ENCODE data around the gene SYT15. TPM values are rescaled to one million over a fixed set of nuclear protein-coding genes. Genes with fewer than 3 reads are reported as not detected.

SYT15 gene
- total RNA-seq, 1 donor from 2014 or later = 1.4 TPM

GRCh38 chr10:46534828-46535524, 44.0 kb upstream of the SYT15 start:
- no peak overlapping the region for H2AFZ ChIP-seq (ENCODE audit: low read depth, low read length)
- H3K4me1 Mint-ChIP-seq (ENCODE audit: low read depth, unreplicated experiment) = peaks cover 2% of the 10 kb centered on the region
- no peak for FAIRE-seq

GRCh38 chr10:46536171-46536570, 42.8 kb upstream of the SYT15 start:
- Histone ChIP-seq H3K27me3 (ENCODE audit: insufficient read depth, low read length) (peaks cover 25% of the 10 kb centered on the region), H4K20me1 (ENCODE audit: insufficient read depth, low read length) (no peaks in the 10 kb centered on the region), H3K36me3 (ENCODE audit: insufficient read depth, low read length) (no peaks in the 10 kb centered on the region), H2AFZ (ENCODE audit: low read depth, low read length) (no peak overlapping the region), H3K79me2 (ENCODE audit: insufficient read depth, low read length) (no peaks in the 10 kb centered on the region), H3K4me1 (ENCODE audit: insufficient read depth, low read length) (peaks cover 12% of the 10 kb centered on the region), H3K27ac (ENCODE audit: low read depth, low read length) (no peak overlapping the region), H3K4me2 (ENCODE audit: low read length) (no peak overlapping the region), H3K9ac (ENCODE audit: low read length) (no peak overlapping the region), H3K9me3 (ENCODE audit: insufficient read depth, low read depth, low read length) (no peaks in the 10 kb centered on the region), H3K4me3 (ENCODE audit: insufficient read depth, low read depth, low read length) (no peak overlapping the region)
- H3K9me3 Mint-ChIP-seq (ENCODE audit: unreplicated experiment) = no peaks in the 10 kb centered on the region
- no peak overlapping the region for H3K27ac Mint-ChIP-seq (ENCODE audit: unreplicated experiment)
- no peak overlapping the region for H3K4me3 Mint-ChIP-seq (ENCODE audit: unreplicated experiment)
- TF ChIP-seq EZH2 (IDR thresholded peaks at IDR 0.05; ENCODE audit: insufficient read depth, low read length) = no peak
- TF ChIP-seq CTCF (IDR thresholded peaks at IDR 0.05; ENCODE audit: insufficient read depth, low read depth, low read length) = no peak
- H3K27me3 Mint-ChIP-seq (ENCODE audit: low read depth, unreplicated experiment) = peaks cover 42% of the 10 kb centered on the region
- DNase-seq (ENCODE audit: low read depth) (no peak), FAIRE-seq (no peak)
- H3K4me1 Mint-ChIP-seq (ENCODE audit: low read depth, unreplicated experiment) = peaks cover 8% of the 10 kb centered on the region
- H3K36me3 Mint-ChIP-seq (ENCODE audit: low read depth, unreplicated experiment) = no peaks in the 10 kb centered on the region

More at GRCh38 chr10:46534828-46535524, 44.0 kb upstream of the SYT15 start:
- no peaks in the 10 kb centered on the region for H3K9me3 Mint-ChIP-seq (ENCODE audit: unreplicated experiment)
- Histone ChIP-seq H3K9me3 (ENCODE audit: insufficient read depth, low read depth, low read length) (no peaks in the 10 kb centered on the region), H4K20me1 (ENCODE audit: insufficient read depth, low read length) (no peaks in the 10 kb centered on the region), H3K27ac (ENCODE audit: low read depth, low read length) (no peak overlapping the region), H3K4me1 (ENCODE audit: insufficient read depth, low read length) (peaks cover 4% of the 10 kb centered on the region), H3K4me2 (ENCODE audit: low read length) (no peak overlapping the region), H3K36me3 (ENCODE audit: insufficient read depth, low read length) (no peaks in the 10 kb centered on the region), H3K9ac (ENCODE audit: low read length) (no peak overlapping the region), H3K79me2 (ENCODE audit: insufficient read depth, low read length) (no peaks in the 10 kb centered on the region), H3K4me3 (ENCODE audit: insufficient read depth, low read depth, low read length) (no peak overlapping the region), H3K27me3 (ENCODE audit: insufficient read depth, low read length) (peaks cover 25% of the 10 kb centered on the region)
- peaks cover 35% of the 10 kb centered on the region for H3K27me3 Mint-ChIP-seq (ENCODE audit: low read depth, unreplicated experiment)
- H3K27ac Mint-ChIP-seq (ENCODE audit: unreplicated experiment) = no peak overlapping the region
- no peak overlapping the region for H3K4me3 Mint-ChIP-seq (ENCODE audit: unreplicated experiment)
- no peak for TF ChIP-seq CTCF (IDR thresholded peaks at IDR 0.05; ENCODE audit: insufficient read depth, low read depth, low read length)
- TF ChIP-seq EZH2 (IDR thresholded peaks at IDR 0.05; ENCODE audit: insufficient read depth, low read length) = no peak
- DNase-seq (ENCODE audit: low read depth) = no peak
- no peaks in the 10 kb centered on the region for H3K36me3 Mint-ChIP-seq (ENCODE audit: low read depth, unreplicated experiment)

- DNase-seq (ENCODE audit: low read depth) (no peak), FAIRE-seq (no peak)
- Mint-ChIP-seq H3K27ac (ENCODE audit: unreplicated experiment) (no peak overlapping the region), H3K9me3 (ENCODE audit: unreplicated experiment) (no peaks in the 10 kb centered on the region), H3K4me3 (ENCODE audit: unreplicated experiment) (no peak overlapping the region), H3K4me1 (ENCODE audit: low read depth, unreplicated experiment) (peaks cover 8% of the 10 kb centered on the region), H3K36me3 (ENCODE audit: low read depth, unreplicated experiment) (no peaks in the 10 kb centered on the region), H3K27me3 (ENCODE audit: low read depth, unreplicated experiment) (peaks cover 39% of the 10 kb centered on the region)
- H3K9me3 ChIP-seq (ENCODE audit: insufficient read depth, low read depth, low read length) = no peaks in the 10 kb centered on the region
- no peak overlapping the region for H2AFZ ChIP-seq (ENCODE audit: low read depth, low read length)
- peaks cover 25% of the 10 kb centered on the region for H3K27me3 ChIP-seq (ENCODE audit: insufficient read depth, low read length)
- H3K27ac ChIP-seq (ENCODE audit: low read depth, low read length) = no peak overlapping the region
- H3K9ac ChIP-seq (ENCODE audit: low read length) = no peak overlapping the region
- no peaks in the 10 kb centered on the region for H4K20me1 ChIP-seq (ENCODE audit: insufficient read depth, low read length)
- no peak overlapping the region for H3K4me2 ChIP-seq (ENCODE audit: low read length)
- TF ChIP-seq EZH2 (IDR thresholded peaks at IDR 0.05; ENCODE audit: insufficient read depth, low read length) (no peak), CTCF (IDR thresholded peaks at IDR 0.05; ENCODE audit: insufficient read depth, low read depth, low read length) (no peak)
- no peaks in the 10 kb centered on the region for H3K36me3 ChIP-seq (ENCODE audit: insufficient read depth, low read length)
- peaks cover 12% of the 10 kb centered on the region for H3K4me1 ChIP-seq (ENCODE audit: insufficient read depth, low read length)
- no peaks in the 10 kb centered on the region for H3K79me2 ChIP-seq (ENCODE audit: insufficient read depth, low read length)
- H3K4me3 ChIP-seq (ENCODE audit: insufficient read depth, low read depth, low read length) = no peak overlapping the region
Observed at GRCh38 chr10:46536781-46537180, 42.1 kb upstream of the SYT15 start.

All from astrocyte (in vitro differentiated cells and primary cell).